Measurements from ENCODE around the gene TUBA1A. TPM values are rescaled to one million over a fixed set of nuclear protein-coding genes. Genes with fewer than 3 reads are reported as not detected.
"Not testable (repeated sequence)": the region's sequence is repeated elsewhere in the genome, so short reads cannot be mapped to it uniquely, and the experiment has no call there.

The TUBA1A gene
- total and polyA plus RNA-seq, 2 donors (not counting 1 experiment from before 2014, with no cell fraction given) = 772 to 2,642 TPM

GRCh38 chr12:49138999-49139398 is 49.9 kb downstream of the TUBA1A start:
- no peak overlapping the region for H3K4me3 ChIP-seq (replicated peaks in 1 of 4; ENCODE audit: control extremely low read depth in 1 of 4, insufficient read depth in 1 of 4, low read depth in 3 of 4, low read length in 4 of 4)
- no peaks in the 10 kb centered on the region for H3K4me1 ChIP-seq (ENCODE audit: control insufficient read depth, extremely low read depth, insufficient read depth, low read length)
- H3K4me2 ChIP-seq (ENCODE audit: extremely low read depth, insufficient read depth, low read length) = no peak overlapping the region
- no peaks in the 10 kb centered on the region for H3K27me3 ChIP-seq (ENCODE audit: control insufficient read depth, insufficient read depth, low read length)
- no peaks in the 10 kb centered on the region for H4K20me1 ChIP-seq (ENCODE audit: control insufficient read depth, extremely low read depth, insufficient read depth, low read length)
- H3K9ac ChIP-seq (ENCODE audit: insufficient read depth, low read length) = no peak overlapping the region
- H3K27ac ChIP-seq (ENCODE audit: insufficient read depth, low read length) = no peak overlapping the region
- no peak for DNase-seq (ENCODE audit: low read depth in 2 of 2)
- no peaks in the 10 kb centered on the region for H3K9me3 ChIP-seq (ENCODE audit: control insufficient read depth, insufficient read depth, low read depth, low read length)
- TF ChIP-seq, protein P1, sequence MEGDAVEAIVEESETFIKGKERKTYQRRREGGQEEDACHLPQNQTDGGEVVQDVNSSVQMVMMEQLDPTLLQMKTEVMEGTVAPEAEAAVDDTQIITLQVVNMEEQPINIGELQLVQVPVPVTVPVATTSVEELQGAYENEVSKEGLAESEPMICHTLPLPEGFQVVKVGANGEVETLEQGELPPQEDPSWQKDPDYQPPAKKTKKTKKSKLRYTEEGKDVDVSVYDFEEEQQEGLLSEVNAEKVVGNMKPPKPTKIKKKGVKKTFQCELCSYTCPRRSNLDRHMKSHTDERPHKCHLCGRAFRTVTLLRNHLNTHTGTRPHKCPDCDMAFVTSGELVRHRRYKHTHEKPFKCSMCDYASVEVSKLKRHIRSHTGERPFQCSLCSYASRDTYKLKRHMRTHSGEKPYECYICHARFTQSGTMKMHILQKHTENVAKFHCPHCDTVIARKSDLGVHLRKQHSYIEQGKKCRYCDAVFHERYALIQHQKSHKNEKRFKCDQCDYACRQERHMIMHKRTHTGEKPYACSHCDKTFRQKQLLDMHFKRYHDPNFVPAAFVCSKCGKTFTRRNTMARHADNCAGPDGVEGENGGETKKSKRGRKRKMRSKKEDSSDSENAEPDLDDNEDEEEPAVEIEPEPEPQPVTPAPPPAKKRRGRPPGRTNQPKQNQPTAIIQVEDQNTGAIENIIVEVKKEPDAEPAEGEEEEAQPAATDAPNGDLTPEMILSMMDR (conservative IDR thresholded peaks at IDR 0.05 in 1 of 2, IDR thresholded peaks at IDR 0.05 in 1 of 2; ENCODE audit: low read depth in 1 of 2, low read length in 2 of 2) = no peak
- no peak for TF ChIP-seq EZH2 (IDR thresholded peaks at IDR 0.05; ENCODE audit: low read length, missing control alignments)
- H2AFZ ChIP-seq (ENCODE audit: low read length) = no peak overlapping the region
- H3K36me3 ChIP-seq (ENCODE audit: control insufficient read depth, insufficient read depth, low read length) = no peaks in the 10 kb centered on the region
- H3K79me2 ChIP-seq (ENCODE audit: control insufficient read depth, insufficient read depth, low read length) = no peaks in the 10 kb centered on the region

- DNase-seq (ENCODE audit: low read depth in 2 of 2) = no peak
- Histone ChIP-seq H2AFZ (ENCODE audit: low read length) (no peak overlapping the region), H3K27ac (ENCODE audit: insufficient read depth, low read length) (no peak overlapping the region), H3K4me2 (ENCODE audit: extremely low read depth, insufficient read depth, low read length) (no peak overlapping the region), H3K27me3 (ENCODE audit: control insufficient read depth, insufficient read depth, low read length) (no peaks in the 10 kb centered on the region), H4K20me1 (ENCODE audit: control insufficient read depth, extremely low read depth, insufficient read depth, low read length) (no peaks in the 10 kb centered on the region), H3K4me1 (ENCODE audit: control insufficient read depth, extremely low read depth, insufficient read depth, low read length) (no peaks in the 10 kb centered on the region), H3K4me3 (replicated peaks in 1 of 4; ENCODE audit: control extremely low read depth in 1 of 4, insufficient read depth in 1 of 4, low read depth in 3 of 4, low read length in 4 of 4) (no peak overlapping the region), H3K9me3 (ENCODE audit: control insufficient read depth, insufficient read depth, low read depth, low read length) (no peaks in the 10 kb centered on the region), H3K9ac (ENCODE audit: insufficient read depth, low read length) (no peak overlapping the region), H3K79me2 (ENCODE audit: control insufficient read depth, insufficient read depth, low read length) (no peaks in the 10 kb centered on the region), H3K36me3 (ENCODE audit: control insufficient read depth, insufficient read depth, low read length) (no peaks in the 10 kb centered on the region)
- TF ChIP-seq, protein P1 (conservative IDR thresholded peaks at IDR 0.05 in 1 of 2, IDR thresholded peaks at IDR 0.05 in 1 of 2; ENCODE audit: low read depth in 1 of 2, low read length in 2 of 2) = no peak
- TF ChIP-seq EZH2 (IDR thresholded peaks at IDR 0.05; ENCODE audit: low read length, missing control alignments) = no peak
Observed at GRCh38 chr12:49138587-49138986, 50.3 kb downstream of the TUBA1A start.

GRCh38 chr12:49137476-49137875 is 51.4 kb downstream of the TUBA1A start:
- TF ChIP-seq EZH2 (IDR thresholded peaks at IDR 0.05; ENCODE audit: low read length, missing control alignments) = no peak
- TF ChIP-seq, protein P1 (conservative IDR thresholded peaks at IDR 0.05 in 1 of 2, IDR thresholded peaks at IDR 0.05 in 1 of 2; ENCODE audit: low read depth in 1 of 2, low read length in 2 of 2) = no peak
- H3K36me3 ChIP-seq (ENCODE audit: control insufficient read depth, insufficient read depth, low read length) = no peaks in the 10 kb centered on the region
- no peaks in the 10 kb centered on the region for H3K4me1 ChIP-seq (ENCODE audit: control insufficient read depth, extremely low read depth, insufficient read depth, low read length)
- no peak overlapping the region for H3K9ac ChIP-seq (ENCODE audit: insufficient read depth, low read length)
- no peak overlapping the region for H3K4me2 ChIP-seq (ENCODE audit: extremely low read depth, insufficient read depth, low read length)
- H3K4me3 ChIP-seq (replicated peaks in 1 of 4; ENCODE audit: control extremely low read depth in 1 of 4, insufficient read depth in 1 of 4, low read depth in 3 of 4, low read length in 4 of 4) = no peak overlapping the region
- DNase-seq (ENCODE audit: low read depth in 2 of 2) = no peak
- H3K27ac ChIP-seq (ENCODE audit: insufficient read depth, low read length) = no peak overlapping the region
- no peaks in the 10 kb centered on the region for H4K20me1 ChIP-seq (ENCODE audit: control insufficient read depth, extremely low read depth, insufficient read depth, low read length)
- H3K79me2 ChIP-seq (ENCODE audit: control insufficient read depth, insufficient read depth, low read length) = no peaks in the 10 kb centered on the region
- H3K27me3 ChIP-seq (ENCODE audit: control insufficient read depth, insufficient read depth, low read length) = no peaks in the 10 kb centered on the region
- no peaks in the 10 kb centered on the region for H3K9me3 ChIP-seq (ENCODE audit: control insufficient read depth, insufficient read depth, low read depth, low read length)
- no peak overlapping the region for H2AFZ ChIP-seq (ENCODE audit: low read length)

DNA sequence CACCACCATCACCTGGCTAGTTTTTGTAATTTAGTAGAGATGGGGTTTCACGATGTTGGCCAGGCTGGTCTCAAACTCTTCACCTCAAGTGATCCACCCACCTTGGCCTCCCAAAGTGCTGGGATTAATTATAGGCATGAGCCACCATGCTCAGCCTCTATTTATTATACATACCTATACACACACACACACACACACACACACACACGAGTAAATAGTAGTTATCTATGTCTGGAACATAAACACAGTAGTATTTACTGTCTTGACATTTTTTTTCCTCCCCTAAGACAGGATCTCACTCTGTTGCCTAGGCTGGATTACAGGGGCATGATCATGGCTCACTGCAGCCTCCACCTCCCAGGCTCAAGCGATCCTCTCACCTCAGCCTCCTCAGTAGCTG is 51.9 kb downstream of the TUBA1A start:
- not testable (repeated sequence) for H3K9ac ChIP-seq (ENCODE audit: insufficient read depth, low read length); H3K27me3 ChIP-seq (ENCODE audit: control insufficient read depth, insufficient read depth, low read length); H3K4me3 ChIP-seq (replicated peaks in 1 of 4; ENCODE audit: control extremely low read depth in 1 of 4, insufficient read depth in 1 of 4, low read depth in 3 of 4, low read length in 4 of 4); H3K4me1 ChIP-seq (ENCODE audit: control insufficient read depth, extremely low read depth, insufficient read depth, low read length); H4K20me1 ChIP-seq (ENCODE audit: control insufficient read depth, extremely low read depth, insufficient read depth, low read length); H2AFZ ChIP-seq (ENCODE audit: low read length); H3K9me3 ChIP-seq (ENCODE audit: control insufficient read depth, insufficient read depth, low read depth, low read length); H3K4me2 ChIP-seq (ENCODE audit: extremely low read depth, insufficient read depth, low read length); DNase-seq (ENCODE audit: low read depth in 2 of 2); H3K36me3 ChIP-seq (ENCODE audit: control insufficient read depth, insufficient read depth, low read length); H3K79me2 ChIP-seq (ENCODE audit: control insufficient read depth, insufficient read depth, low read length); H3K27ac ChIP-seq (ENCODE audit: insufficient read depth, low read length)

All from fibroblast of lung (primary cell).